Upper lobe of right lung (tissue), 1 donor: ENCODE data around the gene DDX50. TPM values are rescaled to one million over a fixed set of nuclear protein-coding genes. Genes with fewer than 3 reads are reported as not detected.

ENCODE experiments used
- ATAC-seq: fragments of 200-7000 bp; cut with Tn5 transposase; one replicate; pipeline ENCODE4 v1.9.1; 2020; ENCODE audit warnings: mild to moderate bottlenecking, moderate library complexity
- DNase-seq: peaks from one replicate; pipeline ENCODE4 v3.0.0-alpha.2; 2020
- H3K27ac ChIP-seq: fragments of 200-600 bp; one replicate; pipeline ENCODE4 v1.8.0; 2022
- H3K27me3 ChIP-seq: fragments of 200-600 bp; one replicate; pipeline ENCODE4 v1.8.0; 2022; ENCODE audit warnings: mild to moderate bottlenecking
- H3K36me3 ChIP-seq: fragments of 200-600 bp; one replicate; pipeline ENCODE4 v1.8.0; 2022
- H3K4me1 ChIP-seq: fragments of 200-600 bp; one replicate; pipeline ENCODE4 v1.8.0; 2022
- H3K4me3 ChIP-seq: fragments of 200-600 bp; one replicate; pipeline ENCODE4 v1.8.0; 2022; ENCODE audit warnings: mild to moderate bottlenecking
- H3K9me3 ChIP-seq: fragments of 200-600 bp; one replicate; pipeline ENCODE4 v1.8.0; 2022
- CTCF ChIP-seq: fragments of 200-600 bp; IDR thresholded peaks from one replicate; pipeline ENCODE4 v1.8.0; 2022; ENCODE audit warnings: antibody characterized with exemption
- intact Hi-C: fragments of 100-400 bp; cut with DNase I; formaldehyde crosslinking; loops from one replicate; pipeline ENCODE4 v1.11.0; 2022
- total RNA-seq: library from RNA; stranded (reverse); fragmentation: NEBNext Ultra II Directional; extraction: Animal tissue kit (Norgen Biotek cat#: 25700); gene quantifications from one replicate; pipeline ENCODE4 v1.2.1, GENCODE V29; 2021
- donor health status: DM: no; HTN: yes; CAD: no; lungs with severe emphysema.

DDX50 gene
- total RNA-seq, 1 donor from 2014 or later: 26.1 TPM

GRCh38 chr10:68876246-68877138, 24.6 kb upstream of the DDX50 start:
- ATAC-seq (no peak), DNase-seq (no peak)
- intact Hi-C loops: no loop called here
- no peaks in the 10 kb centered on the region for H3K9me3 ChIP-seq
- H3K4me3 ChIP-seq: no peak overlapping the region
- TF ChIP-seq CTCF: no peak
- H3K27me3 ChIP-seq: no peaks in the 10 kb centered on the region
- no peaks in the 10 kb centered on the region for H3K36me3 ChIP-seq
- no peaks in the 10 kb centered on the region for H3K4me1 ChIP-seq
- H3K27ac ChIP-seq: no peak overlapping the region

- intact Hi-C loops: no loop called here
- Histone ChIP-seq H3K4me1 (no peaks in the 10 kb centered on the region), H3K4me3 (no peak overlapping the region), H3K27me3 (no peaks in the 10 kb centered on the region), H3K9me3 (no peaks in the 10 kb centered on the region), H3K27ac (no peak overlapping the region), H3K36me3 (no peaks in the 10 kb centered on the region)
- no peak for DNase-seq
- ATAC-seq: no peak
- no peak for TF ChIP-seq CTCF
These were observed 23.5 kb upstream of the DDX50 start for GRCh38 chr10:68877482-68878110.

DNA sequence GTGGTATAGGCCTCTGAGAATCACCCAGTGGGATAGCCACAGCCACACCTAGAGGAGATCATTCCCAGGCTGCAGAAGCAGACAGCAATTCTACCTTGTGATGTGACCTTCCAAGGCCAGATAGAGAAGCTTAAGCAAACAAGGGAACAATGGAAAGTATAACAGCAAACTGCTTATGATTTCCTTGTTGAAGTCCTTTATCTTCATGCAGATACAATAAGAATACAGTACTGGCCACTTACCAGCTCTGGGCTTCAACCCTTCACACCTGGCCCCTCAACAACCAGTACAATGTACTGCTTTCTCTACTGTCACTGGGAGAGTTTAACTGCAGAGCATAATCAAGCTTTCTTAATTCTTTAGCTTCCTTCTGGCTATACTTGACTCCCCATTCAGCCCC, 22.6 kb upstream of the DDX50 start:
- ATAC-seq (no peak), DNase-seq (no peak)
- Histone ChIP-seq H3K36me3 (no peaks in the 10 kb centered on the region), H3K4me1 (no peaks in the 10 kb centered on the region), H3K27ac (no peak overlapping the region), H3K27me3 (no peaks in the 10 kb centered on the region), H3K9me3 (no peaks in the 10 kb centered on the region), H3K4me3 (no peak overlapping the region)
- no peak for TF ChIP-seq CTCF
- intact Hi-C loops: no loop called here

DNA sequence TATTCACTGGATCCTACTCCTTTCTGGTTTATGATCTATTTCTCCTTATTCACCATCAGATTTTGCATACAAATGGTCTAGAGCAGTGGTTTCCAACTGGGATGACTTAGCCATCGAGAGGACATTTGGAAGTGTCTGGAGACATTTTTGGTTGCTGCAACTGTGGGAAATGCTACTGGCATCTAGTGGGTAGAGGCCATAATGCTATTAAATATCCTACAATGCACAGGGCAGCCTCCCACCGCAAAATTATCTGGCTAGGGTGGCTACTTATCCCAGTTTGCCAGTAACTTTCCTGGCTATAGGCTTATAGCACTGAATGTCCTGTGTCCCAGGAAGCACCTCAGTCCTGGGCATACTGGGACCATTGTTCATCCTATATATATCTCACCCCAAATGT, 21.5 kb upstream of the DDX50 start:
- ATAC-seq: no peak
- no peak for DNase-seq
- intact Hi-C loops: no loop called here
- H3K27me3 ChIP-seq: no peaks in the 10 kb centered on the region
- TF ChIP-seq CTCF: no peak
- H3K27ac ChIP-seq: no peak overlapping the region
- H3K9me3 ChIP-seq: no peaks in the 10 kb centered on the region
- no peaks in the 10 kb centered on the region for H3K36me3 ChIP-seq
- H3K4me1 ChIP-seq: no peaks in the 10 kb centered on the region
- no peak overlapping the region for H3K4me3 ChIP-seq

DNA sequence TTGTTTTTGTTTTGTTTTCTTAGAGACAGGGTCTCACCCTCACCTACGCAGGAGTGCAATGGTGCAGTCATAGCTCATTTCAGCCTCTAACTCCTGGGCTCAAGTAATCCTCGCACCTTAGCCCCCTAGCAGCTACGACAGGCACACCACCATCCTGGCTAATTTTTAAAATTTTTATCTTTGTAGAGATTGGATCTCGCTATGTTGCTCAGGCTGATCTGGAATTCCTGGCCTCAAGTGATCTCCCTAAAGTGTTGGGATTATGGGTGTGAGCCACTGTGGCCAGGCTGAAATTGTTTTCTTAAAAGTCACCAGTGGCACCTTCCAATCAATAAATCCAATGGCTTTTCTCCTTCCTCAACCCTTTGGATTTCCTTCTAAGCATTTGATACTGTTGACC, 20.9 kb upstream of the DDX50 start:
- no peaks in the 10 kb centered on the region for H3K36me3 ChIP-seq
- intact Hi-C loops: no loop called here
- H3K4me1 ChIP-seq: no peaks in the 10 kb centered on the region
- H3K27me3 ChIP-seq: no peaks in the 10 kb centered on the region
- TF ChIP-seq CTCF: no peak
- ATAC-seq: no peak
- H3K4me3 ChIP-seq: no peak overlapping the region
- no peaks in the 10 kb centered on the region for H3K9me3 ChIP-seq
- H3K27ac ChIP-seq: no peak overlapping the region
- DNase-seq: no peak
